Breast epithelium (tissue), 3 donors: Measurements from ENCODE around the gene MKNK1.

Source experiments
- POLR2A ChIP-seq: fragments of 450-650 bp; IDR thresholded peaks from one replicate; pipeline ENCODE4 v1.6.1; 2016; ENCODE audit warnings: antibody characterized with exemption, mild to moderate bottlenecking, moderate library complexity
- POLR2AphosphoS5 ChIP-seq, 3 donors: sonication (generic); formaldehyde crosslinking; IDR thresholded peaks; one replicate each; pipeline ENCODE4 v1.6.1; 2017; ENCODE audit warnings: antibody characterized with exemption in 3 of 3
- TF ChIP-seq, protein P1 (sequence below), 3 donors: fragments of 450-650 bp; IDR thresholded peaks; one replicate each; pipeline ENCODE4 v1.5.1; 2016 to 2017; ENCODE audit warnings: antibody characterized with exemption in 3 of 3, mild to moderate bottlenecking in 3 of 3, moderate library complexity in 3 of 3

DNA sequence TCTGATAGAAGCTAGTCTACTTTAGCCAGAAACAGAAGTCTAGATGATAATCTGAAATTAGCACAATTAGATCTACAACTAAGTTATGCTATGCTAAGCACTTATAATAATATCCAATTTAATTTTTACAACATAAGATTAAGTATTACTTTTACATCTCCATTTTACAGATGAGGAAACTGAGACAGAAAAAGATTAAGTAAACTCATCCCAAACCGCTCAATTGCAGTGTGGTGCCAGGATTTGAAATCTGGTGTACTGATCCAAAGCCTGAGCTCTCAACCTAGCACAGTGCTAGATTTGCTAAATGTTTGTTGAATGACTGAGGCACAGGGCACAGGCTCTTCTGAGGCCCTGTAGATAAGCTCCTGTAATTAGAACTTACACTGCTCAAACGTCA lies 66.4 kb downstream of the MKNK1 start:
- TF ChIP-seq POLR2A (no peak), POLR2AphosphoS5 (IDR thresholded peaks at IDR 0.05) (no peak)
- TF ChIP-seq, protein P1, sequence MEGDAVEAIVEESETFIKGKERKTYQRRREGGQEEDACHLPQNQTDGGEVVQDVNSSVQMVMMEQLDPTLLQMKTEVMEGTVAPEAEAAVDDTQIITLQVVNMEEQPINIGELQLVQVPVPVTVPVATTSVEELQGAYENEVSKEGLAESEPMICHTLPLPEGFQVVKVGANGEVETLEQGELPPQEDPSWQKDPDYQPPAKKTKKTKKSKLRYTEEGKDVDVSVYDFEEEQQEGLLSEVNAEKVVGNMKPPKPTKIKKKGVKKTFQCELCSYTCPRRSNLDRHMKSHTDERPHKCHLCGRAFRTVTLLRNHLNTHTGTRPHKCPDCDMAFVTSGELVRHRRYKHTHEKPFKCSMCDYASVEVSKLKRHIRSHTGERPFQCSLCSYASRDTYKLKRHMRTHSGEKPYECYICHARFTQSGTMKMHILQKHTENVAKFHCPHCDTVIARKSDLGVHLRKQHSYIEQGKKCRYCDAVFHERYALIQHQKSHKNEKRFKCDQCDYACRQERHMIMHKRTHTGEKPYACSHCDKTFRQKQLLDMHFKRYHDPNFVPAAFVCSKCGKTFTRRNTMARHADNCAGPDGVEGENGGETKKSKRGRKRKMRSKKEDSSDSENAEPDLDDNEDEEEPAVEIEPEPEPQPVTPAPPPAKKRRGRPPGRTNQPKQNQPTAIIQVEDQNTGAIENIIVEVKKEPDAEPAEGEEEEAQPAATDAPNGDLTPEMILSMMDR (IDR thresholded peaks at IDR 0.05): no peak
